ENCODE data around the gene CACNA1B.

GRCh38 chr9:137984005-137984404, 106.4 kb downstream of the CACNA1B start:
- TF ChIP-seq CTCF (IDR thresholded peaks at IDR 0.05) (no peak), POLR2A (IDR thresholded peaks at IDR 0.05) (no peak)

Data from suprapubic skin (tissue), 3 donors.